ENCODE measurements around the gene DONSON.
A peak's percentile ranks its signal among the peaks of the same experiment; 100 is the strongest.
"Not testable (repeated sequence)": the region's sequence is repeated elsewhere in the genome, so short reads cannot be mapped to it uniquely, and the experiment has no call there.

Gene DONSON, protein sequence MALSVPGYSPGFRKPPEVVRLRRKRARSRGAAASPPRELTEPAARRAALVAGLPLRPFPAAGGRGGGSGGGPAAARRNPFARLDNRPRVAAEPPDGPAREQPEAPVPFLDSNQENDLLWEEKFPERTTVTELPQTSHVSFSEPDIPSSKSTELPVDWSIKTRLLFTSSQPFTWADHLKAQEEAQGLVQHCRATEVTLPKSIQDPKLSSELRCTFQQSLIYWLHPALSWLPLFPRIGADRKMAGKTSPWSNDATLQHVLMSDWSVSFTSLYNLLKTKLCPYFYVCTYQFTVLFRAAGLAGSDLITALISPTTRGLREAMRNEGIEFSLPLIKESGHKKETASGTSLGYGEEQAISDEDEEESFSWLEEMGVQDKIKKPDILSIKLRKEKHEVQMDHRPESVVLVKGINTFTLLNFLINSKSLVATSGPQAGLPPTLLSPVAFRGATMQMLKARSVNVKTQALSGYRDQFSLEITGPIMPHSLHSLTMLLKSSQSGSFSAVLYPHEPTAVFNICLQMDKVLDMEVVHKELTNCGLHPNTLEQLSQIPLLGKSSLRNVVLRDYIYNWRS

DNA sequence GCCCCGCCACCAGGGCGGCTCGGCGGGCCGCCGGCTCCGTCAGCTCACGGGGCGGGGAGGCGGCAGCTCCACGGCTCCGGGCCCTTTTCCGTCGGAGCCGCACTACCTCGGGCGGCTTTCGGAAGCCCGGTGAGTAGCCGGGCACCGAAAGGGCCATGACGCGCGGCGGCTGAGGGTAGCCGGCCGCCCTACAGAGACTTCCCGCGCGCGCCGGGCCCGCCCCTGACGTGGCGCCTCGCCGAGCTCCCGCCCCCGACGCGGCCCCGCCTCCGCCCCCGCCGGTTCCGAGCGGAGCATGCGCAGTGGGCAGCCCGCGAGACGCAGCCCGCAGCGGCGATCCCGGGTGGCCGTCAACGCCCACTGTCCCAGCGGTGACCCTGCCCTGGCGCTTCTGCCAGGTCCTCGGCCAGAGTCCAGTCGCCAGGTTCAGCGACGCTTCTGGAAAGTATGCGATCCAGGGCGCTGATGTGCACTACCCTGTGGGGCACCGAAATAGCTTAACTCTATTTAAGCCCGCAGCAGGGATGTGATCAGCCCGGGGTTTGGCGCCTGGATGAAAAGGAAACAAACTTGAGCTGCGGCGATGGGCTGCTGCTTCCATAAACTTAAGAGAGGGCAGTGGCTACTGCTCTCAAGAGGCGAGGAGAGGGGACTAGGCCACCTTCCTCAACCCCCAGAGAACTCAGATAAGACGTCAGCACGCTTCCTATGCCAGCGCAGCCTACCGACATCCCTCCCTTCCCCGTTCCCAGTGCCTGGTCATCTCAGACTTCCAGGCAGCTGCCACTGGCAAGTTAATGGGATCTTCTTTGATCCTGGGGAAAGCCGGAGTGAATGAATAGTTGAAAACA, at the start of gene DONSON:
Gene DONSON, minus strand, starts transcription at position 200 of the 851 bp plus-strand sequence. Its CDS starts 43 bp downstream, at position 157.
- DNase-seq (ENCODE audit: low read depth): peak; percentile 29
- TF ChIP-seq, protein P1, sequence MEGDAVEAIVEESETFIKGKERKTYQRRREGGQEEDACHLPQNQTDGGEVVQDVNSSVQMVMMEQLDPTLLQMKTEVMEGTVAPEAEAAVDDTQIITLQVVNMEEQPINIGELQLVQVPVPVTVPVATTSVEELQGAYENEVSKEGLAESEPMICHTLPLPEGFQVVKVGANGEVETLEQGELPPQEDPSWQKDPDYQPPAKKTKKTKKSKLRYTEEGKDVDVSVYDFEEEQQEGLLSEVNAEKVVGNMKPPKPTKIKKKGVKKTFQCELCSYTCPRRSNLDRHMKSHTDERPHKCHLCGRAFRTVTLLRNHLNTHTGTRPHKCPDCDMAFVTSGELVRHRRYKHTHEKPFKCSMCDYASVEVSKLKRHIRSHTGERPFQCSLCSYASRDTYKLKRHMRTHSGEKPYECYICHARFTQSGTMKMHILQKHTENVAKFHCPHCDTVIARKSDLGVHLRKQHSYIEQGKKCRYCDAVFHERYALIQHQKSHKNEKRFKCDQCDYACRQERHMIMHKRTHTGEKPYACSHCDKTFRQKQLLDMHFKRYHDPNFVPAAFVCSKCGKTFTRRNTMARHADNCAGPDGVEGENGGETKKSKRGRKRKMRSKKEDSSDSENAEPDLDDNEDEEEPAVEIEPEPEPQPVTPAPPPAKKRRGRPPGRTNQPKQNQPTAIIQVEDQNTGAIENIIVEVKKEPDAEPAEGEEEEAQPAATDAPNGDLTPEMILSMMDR (IDR thresholded peaks at IDR 0.05; ENCODE audit: control insufficient read depth, insufficient read depth, low read depth, low read length, missing control alignments): no peak
- H3K4me3 ChIP-seq (ENCODE audit: control insufficient read depth, low read depth, low read length): peak within 1 kb of the TSS; percentile 76

DNA sequence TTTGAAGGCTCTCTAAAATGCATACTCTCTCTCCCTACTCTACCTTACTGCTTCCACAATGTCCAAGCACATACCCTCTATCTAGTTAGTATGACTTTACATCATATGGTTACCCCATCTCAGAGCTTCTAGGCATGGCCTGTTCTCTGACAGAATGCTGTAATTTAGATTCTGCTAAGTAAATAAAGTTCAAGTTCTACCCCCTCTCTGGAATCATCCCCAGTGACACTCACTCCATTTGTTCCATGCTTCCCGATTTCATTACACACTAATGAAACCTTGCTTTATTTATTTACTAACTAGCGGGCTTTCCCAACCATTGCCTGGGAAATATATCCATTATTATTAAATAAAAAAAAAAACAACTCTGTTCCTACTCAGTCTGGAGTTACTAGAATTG, 45.8 kb upstream of the DONSON start:
- TF ChIP-seq, protein P1 (IDR thresholded peaks at IDR 0.05; ENCODE audit: control insufficient read depth, insufficient read depth, low read depth, low read length, missing control alignments): no peak
- H3K4me3 ChIP-seq (ENCODE audit: control insufficient read depth, low read depth, low read length): no peak overlapping the region
- no peak for DNase-seq (ENCODE audit: low read depth)

DNA sequence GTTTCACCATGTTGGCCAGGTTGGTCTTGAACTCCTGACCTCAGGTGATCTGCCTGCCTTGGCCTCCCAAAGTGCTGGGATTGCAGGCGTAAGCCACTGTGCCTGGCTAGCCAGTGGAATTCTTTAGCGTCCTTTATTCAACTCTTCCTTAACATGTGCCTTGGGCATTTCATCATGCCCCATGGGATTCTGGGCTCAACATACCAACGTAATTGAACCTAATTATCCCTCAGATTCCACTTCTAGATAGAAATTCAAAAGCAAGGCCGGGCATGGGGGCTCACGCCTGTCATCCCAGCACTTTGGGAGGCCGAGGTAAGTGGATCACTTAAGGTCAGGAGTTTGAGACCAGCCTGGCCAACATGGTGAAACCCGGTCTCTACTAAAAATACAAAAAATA, 37.7 kb upstream of the DONSON start:
- H3K4me3 ChIP-seq (ENCODE audit: control insufficient read depth, low read depth, low read length); DNase-seq (ENCODE audit: low read depth): not testable (repeated sequence)

DNA sequence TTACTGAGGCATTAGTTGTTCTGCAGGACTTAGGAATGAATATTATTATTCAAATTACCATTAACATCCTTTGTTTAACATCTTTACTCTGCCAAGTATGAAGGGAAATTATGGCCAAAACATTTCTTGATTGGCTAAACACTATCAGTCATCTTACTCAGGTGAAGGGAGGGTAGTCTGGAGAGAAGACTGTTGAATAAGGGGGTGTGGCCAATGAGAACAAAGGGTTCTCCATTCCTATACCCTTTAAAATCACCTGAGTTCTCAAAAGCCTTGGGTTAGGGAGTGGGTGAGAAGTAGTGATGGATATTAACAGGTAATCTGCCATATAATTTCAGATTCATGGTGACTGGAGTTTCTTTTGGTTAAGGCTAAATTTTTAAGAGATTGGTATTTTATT, 33.8 kb upstream of the DONSON start:
- no peak for DNase-seq (ENCODE audit: low read depth)
- TF ChIP-seq, protein P1 (IDR thresholded peaks at IDR 0.05; ENCODE audit: control insufficient read depth, insufficient read depth, low read depth, low read length, missing control alignments): no peak
- H3K4me3 ChIP-seq (ENCODE audit: control insufficient read depth, low read depth, low read length): no peak overlapping the region

GRCh38 chr21:33619726-33620125, 31.2 kb upstream of the DONSON start:
- TF ChIP-seq, protein P1 (IDR thresholded peaks at IDR 0.05; ENCODE audit: control insufficient read depth, insufficient read depth, low read depth, low read length, missing control alignments): no peak
- H3K4me3 ChIP-seq (ENCODE audit: control insufficient read depth, low read depth, low read length): no peak overlapping the region
- DNase-seq (ENCODE audit: low read depth): no peak

GRCh38 chr21:33618407-33618806, 29.9 kb upstream of the DONSON start:
- no peak for DNase-seq (ENCODE audit: low read depth)
- TF ChIP-seq, protein P1 (IDR thresholded peaks at IDR 0.05; ENCODE audit: control insufficient read depth, insufficient read depth, low read depth, low read length, missing control alignments): no peak

DNA sequence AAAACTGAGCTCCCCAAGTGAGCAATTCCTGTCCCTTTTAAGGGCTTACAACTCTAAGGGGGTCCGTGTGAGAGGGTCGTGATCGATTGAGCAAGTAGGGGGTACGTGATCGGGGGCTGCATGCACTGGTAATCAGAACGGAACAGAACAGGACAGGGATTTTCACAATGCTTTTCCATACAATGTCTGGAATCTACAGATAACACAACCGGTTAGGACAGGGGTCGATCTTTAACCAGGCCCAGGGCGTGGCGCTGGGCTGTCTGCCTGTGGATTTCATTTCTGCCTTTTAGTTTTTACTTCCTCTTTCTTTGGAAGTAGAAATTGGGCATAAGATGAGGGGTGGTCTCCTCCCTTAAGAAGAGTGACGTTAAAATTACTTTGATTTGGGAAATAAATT, 29.1 kb upstream of the DONSON start:
- not testable (repeated sequence) for DNase-seq (ENCODE audit: low read depth); H3K4me3 ChIP-seq (ENCODE audit: control insufficient read depth, low read depth, low read length)

More at GRCh38 chr21:33618407-33618806, 29.9 kb upstream of the DONSON start:
- no peak overlapping the region for H3K4me3 ChIP-seq (ENCODE audit: control insufficient read depth, low read depth, low read length)

All from AG09309 (cell line).